ENCODE measurements around the gene PRKD1.

Gene PRKD1

DNA sequence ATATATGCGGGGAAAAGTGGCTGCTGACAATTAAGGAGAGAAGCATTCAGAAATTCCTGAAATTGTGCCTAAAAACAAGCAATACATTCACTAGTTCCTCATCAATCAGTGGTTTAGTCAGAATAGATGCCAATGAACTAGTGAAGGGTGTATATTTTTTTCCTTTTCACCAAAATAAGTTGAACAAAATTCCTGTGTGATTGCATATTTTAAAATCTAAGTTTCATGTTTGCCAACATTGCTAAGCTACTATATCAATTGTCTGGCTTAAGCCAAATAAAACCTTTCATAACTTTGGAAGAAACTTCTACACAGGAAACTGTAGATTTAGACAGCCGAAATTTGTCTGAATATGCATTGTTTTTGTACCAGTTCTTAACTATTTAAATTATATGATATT lies 8.7 kb downstream of the PRKD1 start:
- no peak for ATAC-seq (ENCODE audit: low read depth)
- no peaks in the 10 kb centered on the region for H3K9me3 ChIP-seq (ENCODE audit: severe bottlenecking)
- no peak for TF ChIP-seq CTCF (IDR thresholded peaks at IDR 0.05; ENCODE audit: poor library complexity, severe bottlenecking)
- no peak overlapping the region for H3K27ac ChIP-seq (ENCODE audit: poor library complexity, severe bottlenecking)
- no peaks in the 10 kb centered on the region for H3K27me3 ChIP-seq (ENCODE audit: insufficient read depth, poor library complexity, severe bottlenecking)
- no peaks in the 10 kb centered on the region for H3K4me1 ChIP-seq (ENCODE audit: insufficient read depth, poor library complexity, severe bottlenecking)
- DNase-seq (ENCODE audit: low spot score), result no peak
- H3K4me3 ChIP-seq (ENCODE audit: severe bottlenecking), result no peak overlapping the region
- H3K36me3 ChIP-seq (ENCODE audit: low read depth), result no peaks in the 10 kb centered on the region

- no peak for TF ChIP-seq CTCF (IDR thresholded peaks at IDR 0.05; ENCODE audit: poor library complexity, severe bottlenecking)
- no peaks in the 10 kb centered on the region for H3K4me1 ChIP-seq (ENCODE audit: insufficient read depth, poor library complexity, severe bottlenecking)
These were observed 14.1 kb downstream of the PRKD1 start for GRCh38 chr14:29913566-29913965.

GRCh38 chr14:29911810-29912209 lies 15.8 kb downstream of the PRKD1 start:
- Histone ChIP-seq H3K27ac (ENCODE audit: poor library complexity, severe bottlenecking) (no peak overlapping the region), H3K4me3 (ENCODE audit: severe bottlenecking) (no peak overlapping the region), H3K36me3 (ENCODE audit: low read depth) (no peaks in the 10 kb centered on the region), H3K27me3 (ENCODE audit: insufficient read depth, poor library complexity, severe bottlenecking) (no peaks in the 10 kb centered on the region), H3K9me3 (ENCODE audit: severe bottlenecking) (no peaks in the 10 kb centered on the region), H3K4me1 (ENCODE audit: insufficient read depth, poor library complexity, severe bottlenecking) (peaks cover 11% of the 10 kb centered on the region)
- DNase-seq (ENCODE audit: low spot score) (no peak), ATAC-seq (ENCODE audit: low read depth) (no peak)
- TF ChIP-seq CTCF (IDR thresholded peaks at IDR 0.05; ENCODE audit: poor library complexity, severe bottlenecking), result no peak

More at GRCh38 chr14:29913566-29913965, 14.1 kb downstream of the PRKD1 start:
- DNase-seq (ENCODE audit: low spot score) (no peak), ATAC-seq (ENCODE audit: low read depth) (no peak)
- Histone ChIP-seq H3K27me3 (ENCODE audit: insufficient read depth, poor library complexity, severe bottlenecking) (no peaks in the 10 kb centered on the region), H3K4me3 (ENCODE audit: severe bottlenecking) (no peak overlapping the region), H3K36me3 (ENCODE audit: low read depth) (no peaks in the 10 kb centered on the region), H3K27ac (ENCODE audit: poor library complexity, severe bottlenecking) (no peak overlapping the region), H3K9me3 (ENCODE audit: severe bottlenecking) (no peaks in the 10 kb centered on the region)

DNA sequence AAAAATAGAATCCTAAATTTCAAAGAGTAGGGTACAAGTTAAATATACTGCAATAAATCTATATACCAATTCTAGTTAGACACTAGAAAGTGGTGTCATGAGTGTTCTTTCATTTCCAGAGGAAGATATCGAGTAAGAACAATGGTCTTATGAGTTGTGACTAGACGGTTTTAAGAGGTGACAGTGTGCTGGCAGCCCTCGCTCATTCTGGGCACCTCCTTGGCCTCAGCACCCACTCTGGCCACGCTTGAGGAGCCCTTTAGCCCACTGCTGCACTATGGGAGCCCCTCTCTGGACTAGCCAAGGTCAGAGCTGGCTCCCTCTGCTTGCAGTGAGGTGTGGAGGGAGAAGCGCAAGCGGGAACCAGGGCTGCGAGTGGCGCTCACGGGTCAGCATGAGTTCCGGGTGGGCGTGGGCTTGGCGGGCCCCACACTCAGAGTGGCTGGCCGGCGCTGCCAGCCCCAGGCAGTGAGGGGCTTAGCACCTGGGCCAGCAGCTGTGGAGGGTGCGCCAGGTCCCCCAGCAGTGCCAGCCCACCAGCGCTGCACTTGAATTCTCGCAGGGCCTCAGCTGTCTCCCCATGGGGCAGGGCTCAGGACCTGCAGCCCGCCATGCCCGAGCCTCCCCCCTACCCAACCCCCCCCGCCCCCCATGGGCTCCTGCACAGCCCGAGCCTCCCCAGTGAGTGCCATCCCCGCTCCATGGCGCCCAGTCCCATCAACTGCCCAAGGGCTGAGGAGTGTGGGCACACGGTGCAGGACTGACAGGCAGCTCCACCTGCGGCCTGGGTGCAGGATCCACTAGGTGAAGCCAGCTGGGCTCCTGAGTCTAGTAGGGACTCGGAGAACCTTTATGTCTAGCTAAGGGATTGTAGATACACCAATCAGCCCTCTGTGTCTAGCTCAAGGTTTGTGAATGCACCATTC lies 18.7 kb downstream of the PRKD1 start:
- H3K4me3 ChIP-seq (ENCODE audit: severe bottlenecking), result no peak overlapping the region
- H3K27ac ChIP-seq (ENCODE audit: poor library complexity, severe bottlenecking), result no peak overlapping the region
- peaks cover 18% of the 10 kb centered on the region for H3K4me1 ChIP-seq (ENCODE audit: insufficient read depth, poor library complexity, severe bottlenecking)
- no peaks in the 10 kb centered on the region for H3K9me3 ChIP-seq (ENCODE audit: severe bottlenecking)
- TF ChIP-seq CTCF (IDR thresholded peaks at IDR 0.05; ENCODE audit: poor library complexity, severe bottlenecking), result no peak
- H3K36me3 ChIP-seq (ENCODE audit: low read depth), result no peaks in the 10 kb centered on the region
- no peaks in the 10 kb centered on the region for H3K27me3 ChIP-seq (ENCODE audit: insufficient read depth, poor library complexity, severe bottlenecking)
- no peak for DNase-seq (ENCODE audit: low spot score)
- ATAC-seq (ENCODE audit: low read depth), result no peak

All from RWPE2 (cell line).